ENCODE data around the gene ABCB11.
A peak's percentile ranks its signal among the peaks of the same experiment; 100 is the strongest.
"Not testable (repeated sequence)": the region's sequence is repeated elsewhere in the genome, so short reads cannot be mapped to it uniquely, and the experiment has no call there.

Gene ABCB11

DNA sequence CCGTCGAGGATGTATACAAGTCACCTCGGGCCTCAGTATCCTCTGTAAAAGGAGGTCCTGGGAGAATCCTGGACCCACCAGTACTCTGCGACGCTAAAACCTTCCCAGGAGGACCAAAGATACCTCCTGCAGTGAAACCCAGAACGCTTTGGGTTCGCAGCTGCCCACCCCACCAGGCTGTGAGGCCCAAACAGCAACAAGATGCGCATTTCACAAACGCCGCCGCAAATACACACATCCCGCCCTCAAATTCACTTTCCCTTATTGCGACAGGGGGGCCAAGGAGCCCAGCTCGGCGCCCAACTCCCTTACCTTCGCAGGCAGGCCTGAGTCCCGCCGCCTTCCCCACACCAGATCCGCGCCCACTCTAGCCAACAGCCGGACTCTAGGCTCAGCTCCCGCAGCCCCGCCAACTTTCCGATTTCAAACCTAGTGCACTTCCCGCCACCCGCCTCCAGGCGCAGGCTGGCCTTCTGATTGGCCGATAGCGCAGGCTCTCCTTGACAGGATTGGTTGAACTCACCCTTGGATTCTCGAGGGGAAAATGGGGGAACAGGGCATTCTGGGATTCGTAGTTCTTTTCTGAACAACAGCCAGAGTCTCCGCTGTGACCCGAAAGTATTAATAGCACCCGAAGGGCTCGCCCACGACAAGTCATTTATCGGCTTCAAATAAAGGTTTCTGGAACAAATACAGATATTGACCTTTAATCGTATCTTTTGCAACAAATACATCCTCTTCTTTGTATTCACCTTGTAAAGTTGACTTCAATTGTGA lies 140.9 kb downstream of the ABCB11 start, which contains the start of gene SPC25:
Gene SPC25 (minus strand): TSS at position 425 of the 777 bp plus-strand sequence. CDS start 911 bp downstream, outside the sequence.
- TF ChIP-seq, protein P1, sequence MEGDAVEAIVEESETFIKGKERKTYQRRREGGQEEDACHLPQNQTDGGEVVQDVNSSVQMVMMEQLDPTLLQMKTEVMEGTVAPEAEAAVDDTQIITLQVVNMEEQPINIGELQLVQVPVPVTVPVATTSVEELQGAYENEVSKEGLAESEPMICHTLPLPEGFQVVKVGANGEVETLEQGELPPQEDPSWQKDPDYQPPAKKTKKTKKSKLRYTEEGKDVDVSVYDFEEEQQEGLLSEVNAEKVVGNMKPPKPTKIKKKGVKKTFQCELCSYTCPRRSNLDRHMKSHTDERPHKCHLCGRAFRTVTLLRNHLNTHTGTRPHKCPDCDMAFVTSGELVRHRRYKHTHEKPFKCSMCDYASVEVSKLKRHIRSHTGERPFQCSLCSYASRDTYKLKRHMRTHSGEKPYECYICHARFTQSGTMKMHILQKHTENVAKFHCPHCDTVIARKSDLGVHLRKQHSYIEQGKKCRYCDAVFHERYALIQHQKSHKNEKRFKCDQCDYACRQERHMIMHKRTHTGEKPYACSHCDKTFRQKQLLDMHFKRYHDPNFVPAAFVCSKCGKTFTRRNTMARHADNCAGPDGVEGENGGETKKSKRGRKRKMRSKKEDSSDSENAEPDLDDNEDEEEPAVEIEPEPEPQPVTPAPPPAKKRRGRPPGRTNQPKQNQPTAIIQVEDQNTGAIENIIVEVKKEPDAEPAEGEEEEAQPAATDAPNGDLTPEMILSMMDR (IDR thresholded peaks at IDR 0.05; ENCODE audit: insufficient read depth, low read depth, low read length, missing control alignments): no peak

DNA sequence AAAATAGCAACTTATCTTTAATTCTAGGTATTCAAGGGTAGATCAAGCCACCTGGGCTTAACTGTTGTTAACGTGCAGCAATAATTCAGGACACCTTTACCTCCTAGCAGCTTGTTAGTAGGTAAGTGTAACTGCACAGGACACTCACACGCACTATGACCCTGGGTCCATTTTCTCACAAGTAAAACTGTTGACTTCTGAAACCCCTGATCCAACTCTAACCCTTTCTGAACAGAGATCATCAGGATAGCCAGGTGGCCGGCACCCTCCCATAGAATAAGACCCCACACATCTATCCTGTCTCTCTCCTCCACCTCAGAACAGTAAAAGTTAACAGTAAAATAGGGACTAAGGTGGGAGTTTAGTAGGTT lies 141.5 kb downstream of the ABCB11 start:
- peak overlapping the region; percentile 88 for H3K4me3 ChIP-seq (ENCODE audit: low read depth, low read length)
- TF ChIP-seq, protein P1 (IDR thresholded peaks at IDR 0.05; ENCODE audit: insufficient read depth, low read depth, low read length, missing control alignments): no peak
- DNase-seq (ENCODE audit: low read depth): peak; percentile 25

More for the DNA sequence above, 140.9 kb downstream of the ABCB11 start, which contains the start of gene SPC25:
- H3K4me3 ChIP-seq (ENCODE audit: low read depth, low read length): peak within 1 kb of the TSS; percentile 88
- peak; percentile 94 for DNase-seq (ENCODE audit: low read depth)

DNA sequence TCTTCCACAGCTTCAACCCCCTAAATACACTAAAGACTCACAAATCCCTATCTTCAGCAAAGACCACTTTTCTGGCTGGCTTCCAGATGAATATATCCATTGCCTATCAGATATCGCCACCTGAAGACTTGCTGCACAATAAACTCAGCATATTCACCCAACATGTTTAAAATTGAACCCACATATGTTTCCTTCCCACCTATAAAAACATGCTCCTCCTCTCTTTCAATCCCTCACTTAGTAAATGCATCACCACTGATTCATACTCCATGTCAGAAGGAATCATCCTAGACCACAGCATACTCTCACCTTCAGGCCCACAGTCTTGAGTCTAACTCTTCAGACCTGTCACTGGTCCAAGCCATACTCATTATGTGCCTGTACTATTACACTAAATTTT lies 146.1 kb downstream of the ABCB11 start:
- TF ChIP-seq, protein P1 (IDR thresholded peaks at IDR 0.05; ENCODE audit: insufficient read depth, low read depth, low read length, missing control alignments): no peak
- no peak for DNase-seq (ENCODE audit: low read depth)
- H3K4me3 ChIP-seq (ENCODE audit: low read depth, low read length): no peak overlapping the region

DNA sequence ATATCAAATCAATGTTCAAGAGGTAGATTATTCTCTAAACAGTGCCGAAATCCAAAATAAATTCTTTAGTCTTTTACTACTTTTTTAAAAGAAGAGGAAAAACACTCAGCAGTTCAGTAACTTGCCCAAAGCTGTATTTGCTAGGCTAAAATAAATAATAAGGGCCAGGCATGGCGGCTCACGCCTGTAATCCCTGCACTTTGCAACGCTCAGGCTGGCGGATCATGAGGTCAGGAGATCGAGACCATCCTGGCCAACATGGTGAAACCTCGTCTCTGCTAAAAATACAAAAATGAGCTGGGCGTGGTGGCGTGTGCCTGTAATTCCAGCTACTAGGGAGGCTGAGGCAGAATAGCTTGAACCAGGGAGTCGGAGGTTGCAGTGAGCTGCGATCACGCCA lies 149.0 kb downstream of the ABCB11 start:
- DNase-seq (ENCODE audit: low read depth); H3K4me3 ChIP-seq (ENCODE audit: low read depth, low read length): not testable (repeated sequence)

DNA sequence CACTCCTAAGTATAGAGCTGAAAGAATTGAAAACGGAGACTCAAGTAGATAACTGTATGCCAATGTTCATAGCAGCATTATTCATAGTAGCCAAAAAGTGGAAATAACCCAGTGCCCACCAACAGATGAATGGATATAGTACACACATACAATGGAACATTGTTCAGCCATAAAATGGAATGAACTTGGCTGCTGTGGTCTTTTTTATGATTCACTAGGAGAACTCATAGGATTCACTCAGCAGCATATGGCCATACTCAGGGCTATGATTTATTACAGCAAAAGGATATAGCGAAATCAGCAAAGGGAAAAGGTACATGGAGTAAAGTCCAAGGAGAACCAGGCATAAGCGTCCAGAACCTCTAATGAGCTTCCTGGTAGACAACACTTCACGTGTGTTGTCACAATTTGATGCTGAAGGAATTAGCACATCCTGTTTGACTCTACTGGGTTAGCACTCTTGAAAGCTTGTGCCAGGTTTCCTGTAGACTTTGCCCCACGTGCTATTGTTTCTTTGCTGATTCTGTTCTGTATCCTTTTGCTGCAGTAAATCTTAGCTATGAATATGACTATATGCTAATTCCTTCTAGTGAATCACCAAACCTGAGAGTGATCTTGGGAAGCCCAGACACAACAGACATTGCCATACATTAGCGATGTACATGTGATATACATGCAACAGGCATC lies 156.6 kb downstream of the ABCB11 start:
- no peak for DNase-seq (ENCODE audit: low read depth)
- H3K4me3 ChIP-seq (ENCODE audit: low read depth, low read length): no peak overlapping the region
- TF ChIP-seq, protein P1 (IDR thresholded peaks at IDR 0.05; ENCODE audit: insufficient read depth, low read depth, low read length, missing control alignments): no peak

DNA sequence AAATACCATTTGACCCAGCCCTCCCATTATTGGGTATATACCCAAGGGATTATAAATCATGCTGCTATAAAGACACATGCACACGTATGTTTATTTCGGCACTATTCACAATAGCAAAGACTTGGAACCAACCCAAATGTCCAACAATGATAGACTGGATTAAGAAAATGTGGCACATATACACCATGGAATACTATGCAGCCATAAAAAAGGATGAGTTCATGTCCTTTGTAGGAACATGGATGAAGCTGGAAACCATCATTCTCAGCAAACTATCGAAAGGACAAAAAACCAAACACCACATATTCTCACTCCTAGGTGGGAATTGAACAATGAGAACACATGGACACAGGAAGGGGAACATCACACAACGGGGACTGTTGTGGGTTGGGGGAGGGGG lies 160.3 kb downstream of the ABCB11 start:
- not testable (repeated sequence) for DNase-seq (ENCODE audit: low read depth); H3K4me3 ChIP-seq (ENCODE audit: low read depth, low read length)
